GM20431 (cell line): ENCODE measurements around the gene ANTXR1.

Source experiments
- in situ Hi-C: fragments of 300-500 bp; cut with MseI, MboI; formaldehyde crosslinking; loops from one replicate; pipeline ENCODE4 v1.15.0; 2020; ENCODE audit warnings: low sequenced_read_pairs; ENCODE audit not compliant: unreplicated experiment

Gene ANTXR1

DNA sequence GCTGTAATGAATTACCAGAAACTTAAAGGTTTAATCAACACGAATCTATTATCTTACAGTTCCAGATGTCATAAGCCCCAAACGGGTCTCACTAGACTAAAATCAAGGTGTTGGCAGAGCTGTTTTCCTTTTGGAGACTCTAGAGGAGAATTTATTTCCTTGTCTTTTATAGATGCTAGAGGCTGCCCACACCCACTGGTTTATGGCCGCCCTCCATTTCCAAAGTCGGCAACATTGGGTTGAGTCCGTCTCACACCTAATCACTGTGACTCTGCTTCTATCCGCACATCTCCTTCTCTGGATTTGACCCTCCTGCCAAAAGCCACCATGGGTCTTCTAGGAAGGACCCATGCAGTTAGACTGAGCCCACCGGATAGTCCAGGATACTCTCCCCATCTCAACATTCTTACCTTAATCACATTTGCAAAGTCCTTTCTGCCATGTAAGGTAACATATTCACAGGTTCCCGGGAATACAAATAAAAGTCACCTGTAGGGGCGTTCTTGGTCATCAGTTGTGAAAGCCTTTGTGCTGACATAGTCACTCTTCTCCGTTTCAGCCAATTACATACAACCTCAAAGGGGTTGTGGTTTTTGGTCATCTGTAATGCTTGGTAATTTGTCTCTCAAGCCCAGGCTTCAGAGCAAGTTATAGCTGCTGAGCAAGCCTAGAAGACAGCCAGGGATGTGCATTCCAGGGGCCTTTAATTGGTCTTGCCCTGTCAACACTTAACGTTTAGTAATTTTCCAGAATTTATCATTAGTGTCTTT lies 179.4 kb downstream of the ANTXR1 start:
- in situ Hi-C loops: no loop called here

DNA sequence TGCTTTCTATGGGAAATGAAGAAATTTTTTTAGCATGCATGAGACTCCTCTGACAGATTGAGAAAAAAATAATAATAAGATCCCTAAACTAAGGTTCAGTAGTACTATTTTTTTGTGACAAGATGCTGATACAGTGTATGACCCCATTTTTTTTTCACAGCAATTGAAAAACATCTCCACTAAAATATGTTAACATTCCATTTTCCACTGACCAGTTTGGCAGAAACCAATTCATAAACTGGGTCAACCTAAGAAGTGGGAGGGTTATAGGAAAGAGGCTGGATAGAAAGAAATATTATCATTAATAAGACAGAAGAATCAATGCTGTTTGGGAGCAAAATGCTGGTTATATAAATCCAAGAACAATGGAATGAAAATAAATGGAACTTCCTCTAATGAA lies 182.7 kb downstream of the ANTXR1 start:
- in situ Hi-C loops: no loop called here

DNA sequence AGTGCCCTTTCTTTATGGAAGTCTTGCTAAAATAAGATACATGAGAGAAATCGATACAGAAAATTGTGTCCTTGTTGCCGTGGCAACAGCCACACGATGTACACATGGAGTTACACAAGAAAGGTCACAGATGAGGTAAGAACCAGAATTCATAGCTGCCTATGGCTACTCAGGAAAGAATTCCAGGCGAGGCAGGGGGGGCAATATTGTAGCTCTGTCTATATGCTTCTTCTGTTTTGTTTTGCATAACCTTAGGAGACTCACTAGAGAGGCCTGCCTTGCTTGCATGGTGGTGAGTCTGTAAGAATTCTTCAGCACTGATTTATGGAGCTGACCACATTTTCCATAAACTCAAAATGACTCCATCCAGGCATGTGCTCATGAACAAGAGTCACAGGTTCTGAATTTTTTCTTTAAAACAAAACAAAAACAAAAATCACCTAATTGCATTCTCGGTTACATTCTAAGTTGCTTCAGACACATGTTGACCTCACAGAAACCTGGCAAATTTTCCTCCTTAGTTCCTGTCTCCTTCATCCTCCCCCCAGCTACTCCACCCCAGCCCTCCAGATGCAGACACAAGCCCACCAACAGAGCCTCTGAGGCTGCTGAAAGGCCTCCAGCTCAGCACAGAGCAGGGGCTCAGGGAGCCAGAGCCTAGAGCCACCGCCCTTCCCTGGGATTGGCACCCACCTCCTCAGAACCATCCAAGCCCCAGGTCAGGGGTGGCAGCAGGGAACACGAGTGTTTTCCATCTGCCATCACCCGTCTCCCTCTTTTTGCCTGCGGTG lies 183.5 kb downstream of the ANTXR1 start:
- in situ Hi-C loops: no loop called here

DNA sequence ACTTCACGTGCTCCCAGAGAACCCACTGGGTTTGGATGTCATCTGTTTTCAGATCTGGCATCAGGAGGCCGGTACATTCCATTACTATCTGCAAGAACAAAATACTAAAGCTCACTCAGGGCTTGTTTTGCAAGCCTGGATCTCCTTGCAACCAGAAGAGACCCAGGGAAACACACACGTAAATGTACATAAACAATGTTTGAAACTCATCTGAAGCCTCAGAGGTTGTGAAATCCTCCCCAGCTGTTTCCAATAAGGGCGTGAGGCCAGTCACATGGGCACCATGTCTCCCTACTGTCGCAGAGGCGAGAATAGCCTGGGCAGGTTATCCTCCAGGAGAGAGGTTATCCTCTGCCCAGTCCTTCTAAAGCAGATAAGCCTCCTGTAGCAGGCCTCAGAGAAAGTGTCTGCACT lies 187.1 kb downstream of the ANTXR1 start:
- in situ Hi-C loops: no loop called here

DNA sequence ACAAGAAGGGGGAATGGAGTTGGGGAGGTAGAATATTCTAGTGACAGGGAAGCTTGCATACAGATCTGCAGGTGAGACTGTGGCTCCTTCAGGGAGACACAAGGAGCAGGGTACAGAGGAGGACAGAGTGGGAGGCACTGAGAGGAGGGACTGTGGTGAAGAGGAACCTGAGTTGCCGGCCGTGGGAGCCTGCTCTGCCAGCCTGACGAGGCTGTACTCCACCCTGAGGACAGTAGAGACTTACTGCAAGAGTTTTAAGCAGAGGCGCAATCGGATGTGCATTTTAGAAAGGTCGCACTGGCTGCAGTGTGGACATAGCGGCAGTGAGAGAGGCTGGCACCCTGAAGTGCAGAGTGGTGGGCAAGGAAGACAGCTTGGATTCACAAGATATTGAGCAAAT lies 188.3 kb downstream of the ANTXR1 start:
- in situ Hi-C loops: no loop called here

DNA sequence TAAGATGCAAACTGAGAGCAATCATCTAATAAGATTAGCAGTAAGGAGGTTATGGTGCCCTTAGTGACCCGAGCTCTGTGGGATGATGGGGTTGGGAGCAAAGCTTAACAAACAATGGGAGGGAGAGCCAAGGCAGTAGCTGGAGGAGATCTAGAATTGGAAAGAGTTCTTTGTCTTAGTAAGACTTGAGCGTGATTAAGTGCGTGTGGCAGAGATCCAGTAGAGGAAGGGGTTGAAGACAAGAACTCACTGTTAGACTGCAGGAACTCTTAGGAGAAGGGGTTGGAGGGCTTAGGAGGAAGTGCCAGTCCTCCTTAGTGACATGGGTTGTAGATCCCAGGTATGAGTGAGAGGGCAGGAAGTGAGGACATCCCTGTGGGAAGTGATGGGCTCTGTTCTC lies 189.3 kb downstream of the ANTXR1 start:
- in situ Hi-C loops: no loop called here

DNA sequence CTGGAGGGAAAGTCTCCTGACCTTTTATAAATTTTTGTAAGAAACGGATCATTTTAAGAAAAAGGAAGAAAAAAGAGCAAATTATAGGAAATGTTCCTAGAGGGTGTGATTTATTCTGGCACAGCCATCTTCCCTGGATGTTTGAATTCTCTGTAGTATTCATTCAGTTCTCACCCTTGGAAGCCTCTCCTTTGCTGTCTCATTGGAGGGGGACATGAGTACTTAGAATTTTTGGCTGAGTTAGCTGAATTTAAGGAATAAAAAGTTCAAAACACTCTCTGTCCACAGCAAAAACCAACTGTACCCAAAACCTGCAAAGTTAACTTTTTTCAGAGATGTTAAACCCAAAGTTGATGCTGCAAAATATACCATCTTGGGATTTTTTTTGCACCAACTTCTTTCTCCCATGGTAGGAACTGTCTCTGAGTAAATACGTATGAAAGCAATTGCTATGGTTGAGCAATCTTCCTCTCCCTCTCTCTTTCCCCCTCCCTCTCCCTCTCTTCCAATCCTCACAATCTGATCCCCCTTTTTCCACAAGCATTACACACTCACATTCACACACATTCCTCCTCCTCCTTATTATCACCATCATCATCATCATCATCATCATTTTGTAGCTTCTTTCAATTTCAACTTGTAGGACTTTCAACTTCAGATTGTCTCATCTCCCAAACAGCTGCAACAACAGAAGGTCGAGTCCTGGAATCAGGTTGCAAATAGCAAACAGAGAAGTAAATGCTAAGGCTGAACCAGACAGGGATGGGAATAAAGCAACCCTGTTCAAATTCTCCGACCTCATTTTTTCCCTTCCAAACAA lies 190.4 kb downstream of the ANTXR1 start:
- in situ Hi-C loops: no loop called here

DNA sequence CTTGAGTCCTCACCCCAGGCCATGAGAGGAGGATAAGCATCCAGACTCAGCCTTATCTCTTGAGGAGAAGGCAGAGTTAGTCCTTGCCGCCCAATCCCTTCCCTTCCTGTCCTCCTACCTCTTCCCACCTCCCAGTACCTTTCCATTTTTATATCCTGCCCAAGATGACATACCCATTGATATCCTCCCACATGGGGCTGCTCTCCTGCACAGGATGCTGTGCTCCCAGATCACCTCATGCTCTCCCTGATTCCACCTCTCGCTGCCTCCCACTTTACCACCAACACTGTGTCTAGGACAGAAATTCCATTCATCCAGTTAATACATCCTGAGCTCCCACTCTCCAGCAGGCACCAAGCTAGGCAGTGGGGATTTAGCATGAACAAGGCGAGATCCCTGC lies 191.7 kb downstream of the ANTXR1 start:
- in situ Hi-C loops: no loop called here

DNA sequence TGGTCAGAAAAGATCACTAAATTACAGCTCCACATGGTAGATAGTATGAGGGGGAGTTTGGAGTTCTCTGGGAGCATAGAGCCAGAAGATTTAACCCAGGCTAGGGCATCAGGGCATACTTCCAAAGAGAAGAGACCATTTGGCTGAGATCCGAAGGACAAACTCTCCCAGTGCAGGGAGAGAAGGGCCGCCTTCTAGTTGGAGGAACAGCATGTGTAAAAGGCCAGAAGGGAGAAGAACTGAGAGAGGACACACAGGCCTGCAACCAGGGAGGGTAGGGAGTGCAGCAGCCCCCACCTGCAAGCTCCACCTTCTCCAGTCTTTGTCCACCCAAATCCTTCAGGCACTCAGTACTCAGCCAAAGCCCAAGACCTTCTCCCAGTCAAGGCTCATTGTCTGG lies 192.1 kb downstream of the ANTXR1 start:
- in situ Hi-C loops: no loop called here

DNA sequence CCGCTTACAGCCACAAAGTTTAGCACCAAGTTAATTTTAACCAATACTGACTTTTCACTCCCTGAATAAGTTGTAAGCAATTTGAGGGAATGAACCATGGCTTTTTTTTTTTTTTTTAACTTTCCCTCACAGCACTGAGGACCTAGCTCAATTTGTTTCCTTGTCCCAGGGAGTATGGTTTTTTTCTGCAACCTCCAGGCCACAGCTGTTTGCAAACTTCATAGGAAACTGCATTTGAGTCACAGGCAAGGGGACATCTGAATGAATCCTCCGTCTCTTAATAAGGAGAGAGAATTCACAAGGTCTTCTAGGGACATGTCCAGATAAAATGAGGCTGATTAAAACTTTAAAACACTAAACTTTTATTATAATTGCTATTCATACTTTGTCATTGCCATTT lies 192.5 kb downstream of the ANTXR1 start:
- in situ Hi-C loops: no loop called here

DNA sequence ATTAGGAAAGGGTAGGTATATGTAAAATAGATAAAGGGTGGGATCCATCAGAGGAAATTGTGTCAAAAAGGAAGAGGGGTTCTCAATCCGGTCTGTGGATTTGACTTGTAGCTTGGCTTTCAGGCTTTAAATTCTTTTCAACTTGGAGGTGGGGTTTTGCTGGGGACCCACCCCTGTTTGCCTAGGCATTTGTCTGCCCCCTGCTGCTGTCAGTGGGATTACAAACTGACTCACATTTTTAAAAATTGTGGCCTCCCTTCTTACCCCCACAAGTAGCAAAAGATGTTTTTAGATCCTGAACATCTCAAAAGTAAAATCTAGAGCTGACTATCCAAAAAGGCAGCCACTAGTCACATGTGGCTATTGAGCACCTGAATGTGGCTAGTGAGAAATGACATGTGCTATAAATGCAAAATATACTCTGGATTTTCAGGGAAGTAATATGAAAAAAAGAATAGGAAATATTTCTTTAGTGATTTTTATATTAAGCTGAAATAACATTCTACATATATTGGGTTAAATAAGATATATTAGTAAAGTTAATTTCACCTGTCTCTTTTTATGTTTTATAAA lies 195.1 kb downstream of the ANTXR1 start:
- in situ Hi-C loops: no loop called here

DNA sequence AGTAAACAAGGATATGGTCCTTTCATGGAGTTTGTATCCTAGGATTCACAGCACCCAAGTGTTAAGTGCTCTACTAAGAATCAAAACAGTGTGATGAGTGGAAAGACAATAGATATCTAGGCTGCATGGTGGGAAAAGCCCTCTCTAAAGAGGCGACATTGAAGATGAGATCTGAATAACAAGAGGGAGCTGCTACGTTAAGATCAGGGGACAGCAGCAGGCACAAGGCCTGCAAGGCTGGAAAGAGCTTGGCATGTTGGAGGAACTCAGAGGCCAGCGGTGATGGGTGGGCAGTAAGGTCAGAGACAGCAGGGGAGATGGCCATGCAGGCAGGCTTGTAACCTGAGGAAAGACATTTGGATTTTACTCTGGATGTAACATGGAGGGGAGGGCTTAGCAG lies 196.5 kb downstream of the ANTXR1 start:
- in situ Hi-C loops: no loop called here

DNA sequence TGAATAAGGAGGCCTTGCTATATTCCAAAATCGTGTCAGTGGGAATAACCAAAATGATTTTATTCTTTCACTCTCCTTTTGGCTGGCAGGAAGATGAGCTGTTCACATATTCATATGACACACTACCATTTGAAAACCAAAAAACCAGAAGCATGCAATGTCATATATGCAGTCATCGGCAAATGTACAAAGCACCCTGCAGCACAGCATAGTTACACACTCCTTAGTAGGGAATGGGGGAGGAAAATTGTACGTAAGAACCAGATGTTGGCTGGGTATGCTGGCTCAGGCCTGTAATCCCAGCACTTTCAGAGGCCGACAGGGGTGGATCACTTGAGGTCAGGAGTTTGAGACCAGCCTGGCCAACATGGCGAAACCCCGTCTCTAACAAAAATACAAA lies 197.4 kb downstream of the ANTXR1 start:
- in situ Hi-C loops: no loop called here

DNA sequence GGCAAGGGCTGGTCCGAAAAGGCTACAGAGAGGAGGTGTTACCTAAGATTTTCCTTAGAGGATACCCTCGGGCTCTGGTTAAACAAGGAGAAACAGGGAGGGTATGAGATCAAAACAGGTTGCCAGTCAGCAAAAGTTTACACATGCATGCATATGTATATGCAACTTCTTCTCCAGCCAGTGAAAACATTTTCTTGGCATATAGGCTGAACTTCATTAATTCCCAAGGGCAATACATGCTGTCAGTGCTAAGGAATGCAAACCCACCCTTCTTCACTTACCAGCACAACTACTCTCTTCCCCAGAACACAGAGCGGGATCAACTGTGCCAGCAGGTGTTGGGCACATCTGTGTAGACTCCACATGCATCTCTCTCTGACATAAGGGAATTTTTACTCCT lies 198.1 kb downstream of the ANTXR1 start:
- in situ Hi-C loops: no loop called here

DNA sequence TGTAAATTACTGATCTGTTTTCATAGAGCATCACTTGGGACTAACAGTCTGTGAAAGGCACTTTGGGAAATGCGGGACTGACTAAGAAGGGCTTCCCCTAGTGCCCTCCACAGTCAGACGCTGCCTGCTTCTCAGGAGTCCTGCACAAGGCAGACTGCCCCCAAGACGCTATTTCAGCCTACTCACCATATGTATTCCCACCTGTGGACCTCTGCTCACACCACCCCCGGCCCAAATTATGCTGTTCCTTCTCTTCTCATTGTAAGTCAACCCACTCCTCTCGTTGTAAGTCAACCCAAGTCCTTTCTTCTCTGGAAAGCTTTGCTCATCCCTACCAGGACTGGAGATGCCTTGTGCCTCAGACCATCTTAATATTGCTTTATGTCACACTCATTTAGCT lies 198.7 kb downstream of the ANTXR1 start:
- in situ Hi-C loops: no loop called here

DNA sequence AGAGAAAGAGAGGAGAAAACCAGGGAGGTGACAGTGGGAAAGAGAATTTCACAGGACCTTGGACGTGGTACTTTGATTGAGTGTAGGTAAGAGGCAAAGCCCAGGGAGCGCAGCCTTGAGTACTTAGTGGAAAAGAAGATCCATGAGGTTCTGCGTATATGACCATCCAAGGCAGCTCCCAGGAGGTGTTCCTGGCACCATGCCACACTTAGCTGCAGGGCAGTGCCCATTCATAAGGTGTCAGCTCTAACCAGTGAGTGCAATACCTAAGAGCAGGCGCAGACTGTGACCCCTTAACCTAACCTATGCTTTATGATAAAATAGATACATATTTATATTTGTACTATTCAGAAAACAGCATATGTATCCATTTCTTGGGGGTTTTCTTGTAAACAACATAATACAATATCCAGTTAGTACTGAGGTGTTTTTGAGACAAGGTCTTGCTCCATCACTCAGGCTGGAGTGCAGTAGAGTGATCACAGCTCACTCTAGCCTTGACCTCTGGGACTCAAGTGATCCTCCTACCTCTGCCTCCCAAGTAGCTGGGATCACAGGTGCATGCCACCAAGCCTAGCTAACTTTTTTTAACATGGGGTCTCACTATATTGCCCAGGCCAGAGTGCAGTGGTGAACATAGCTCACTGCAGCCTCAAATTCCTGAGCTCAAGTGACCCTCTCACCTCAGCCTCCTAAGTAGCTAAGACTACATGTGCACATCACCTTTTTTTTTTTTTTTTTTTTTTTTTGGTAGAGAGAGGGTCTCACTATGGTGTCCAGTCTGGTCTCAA lies 199.5 kb downstream of the ANTXR1 start:
- in situ Hi-C loops: no loop called here

DNA sequence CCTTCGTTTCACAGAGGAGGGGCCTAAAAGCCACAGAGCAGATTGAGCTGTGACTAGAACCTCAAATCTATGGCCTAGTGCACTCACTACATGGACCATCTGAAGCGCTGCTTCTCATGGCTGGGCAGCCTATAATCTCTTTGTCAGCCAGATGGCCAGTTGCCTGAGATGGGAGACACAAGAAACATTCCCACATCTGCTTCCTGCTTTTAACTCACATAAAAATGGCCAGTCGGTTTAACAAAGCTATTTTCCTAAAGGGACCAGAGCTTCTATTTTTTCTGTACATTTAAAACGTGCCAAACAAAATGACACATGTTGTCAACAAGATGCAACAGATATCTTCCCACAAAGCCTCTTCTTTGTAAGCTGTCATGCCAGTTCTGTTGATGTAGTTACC lies 200.2 kb downstream of the ANTXR1 start:
- in situ Hi-C loops: no loop called here

DNA sequence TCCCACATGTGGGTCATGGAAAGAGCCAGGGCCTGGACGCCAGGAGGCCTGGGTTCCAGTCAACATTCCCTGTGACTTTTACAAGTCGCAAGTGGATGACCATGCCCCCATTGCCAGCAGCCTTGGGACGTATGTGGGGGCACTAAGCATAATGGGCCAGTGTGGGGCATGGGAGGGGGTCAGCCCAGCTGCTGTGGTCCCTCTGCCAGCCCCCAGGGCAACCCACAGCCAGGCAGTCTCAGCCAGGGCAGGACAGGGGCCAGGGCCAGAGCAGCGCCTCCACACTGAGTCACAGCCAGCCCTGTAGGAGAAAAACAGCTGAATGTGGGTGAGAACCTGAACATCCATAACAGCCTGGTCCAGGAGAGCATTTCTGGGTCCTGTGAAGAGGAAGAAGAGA lies 200.8 kb downstream of the ANTXR1 start:
- in situ Hi-C loops: no loop called here

DNA sequence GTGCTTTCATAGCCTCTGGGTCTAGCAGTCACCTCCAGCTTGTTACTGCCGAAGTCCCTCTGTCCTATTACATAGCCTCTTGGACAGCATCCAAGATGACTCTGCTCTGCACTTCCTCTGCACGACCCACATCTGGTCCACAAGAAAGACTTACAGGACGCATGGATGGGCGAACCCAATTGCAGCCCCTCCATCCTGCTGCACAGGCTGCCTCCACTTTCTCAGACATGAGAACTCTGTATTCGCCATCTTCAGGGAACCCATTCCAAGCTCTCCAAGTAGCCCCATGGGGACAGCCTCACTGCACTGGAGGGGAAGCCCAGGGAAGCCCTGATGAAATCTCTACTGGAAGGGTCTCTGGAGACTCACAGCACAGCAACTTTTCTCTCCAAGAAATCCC lies 201.9 kb downstream of the ANTXR1 start:
- in situ Hi-C loops: no loop called here
